PC-3 (cell line): ENCODE results near the gene MYO9A. TPM values are rescaled to one million over a fixed set of nuclear protein-coding genes. Genes with fewer than 3 reads are reported as not detected.

Experiments used
- ATAC-seq: fragments of 200-7000 bp; cut with Tn5 transposase; 2 replicates; pipeline ENCODE4 v1.9.1; 2020; ENCODE audit warnings: mild to moderate bottlenecking, moderate library complexity
- BruUV-seq: library from RNA; stranded (reverse); fragments of 400-500 nt; replicated peaks from 2 replicates; lab custom pipeline; 2021; lab: Mats Ljungman, UMichigan
- CTCF ChIA-PET: fragments of 300-600 bp; sonication (Branson Sonifier 250); formaldehyde crosslinking; loops from one replicate; lab custom pipeline; 2022; ENCODE audit warnings: antibody characterized with exemption; lab: Charles Lee
- POLR2A ChIA-PET: fragments of 300-600 bp; sonication (Branson Sonifier 250); formaldehyde crosslinking; loops from one replicate; lab custom pipeline; 2022; ENCODE audit warnings: antibody characterized with exemption; ENCODE audit not compliant: unreplicated experiment; lab: Charles Lee
- DNase-seq: peaks from one replicate; pipeline ENCODE4 v3.0.0-alpha.2; 2015
- H2AFZ ChIP-seq: fragments of 300-600 bp; sonication (generic); 2 replicates; pipeline ENCODE4 v1.6.0; 2016; ENCODE audit warnings: antibody characterized with exemption, low read length
- H3F3A ChIP-seq: fragments of 300-600 bp; sonication (generic); one replicate; pipeline ENCODE4 v1.6.0; 2017; ENCODE audit warnings: antibody characterized with exemption, low read length, control low read depth, mild to moderate bottlenecking; ENCODE audit not compliant: unreplicated experiment
- H3K27ac ChIP-seq: fragments of 300-600 bp; sonication (generic); 2 replicates; pipeline ENCODE4 v1.5.1; 2016; ENCODE audit warnings: mild to moderate bottlenecking, low read length
- H3K27me3 ChIP-seq: fragments of 300-600 bp; sonication (generic); 2 replicates; pipeline ENCODE4 v1.6.1; 2016; ENCODE audit warnings: low read length, mixed read lengths
- H3K36me3 ChIP-seq: fragments of 300-600 bp; sonication (generic); 2 replicates; pipeline ENCODE4 v1.6.1; 2016; ENCODE audit warnings: low read depth, mixed run types, low read length, mixed read lengths
- H3K4me1 ChIP-seq: fragments of 300-600 bp; sonication (generic); 2 replicates; pipeline ENCODE4 v1.5.1; 2016; ENCODE audit warnings: low read length; ENCODE audit not compliant: insufficient read depth
- H3K4me2 ChIP-seq: fragments of 300-600 bp; sonication (generic); 2 replicates; pipeline ENCODE4 v1.6.0; 2016; ENCODE audit warnings: low read length
- H3K4me3 ChIP-seq: fragments of 300-600 bp; sonication (generic); 2 replicates; pipeline ENCODE4 v1.5.1; 2016; ENCODE audit warnings: mild to moderate bottlenecking, low read length, mixed read lengths
- H3K79me2 ChIP-seq: fragments of 300-600 bp; sonication (generic); 2 replicates; pipeline ENCODE4 v1.6.1; 2017; ENCODE audit warnings: low read length, mixed read lengths
- H3K9ac ChIP-seq: fragments of 300-600 bp; sonication (generic); 2 replicates; pipeline ENCODE4 v1.6.0; 2016; ENCODE audit warnings: mild to moderate bottlenecking, low read length
- H3K9me2 ChIP-seq: fragments of 300-600 bp; sonication (generic); replicated peaks from 2 replicates; pipeline ENCODE4 v1.6.1; 2016; ENCODE audit warnings: mixed run types, low read length, mixed read lengths
- H3K9me3 ChIP-seq: fragments of 300-600 bp; sonication (generic); 2 replicates; pipeline ENCODE4 v1.6.1; 2016; ENCODE audit warnings: low read length, mixed read lengths
- H4K20me1 ChIP-seq: fragments of 300-600 bp; sonication (generic); 2 replicates; pipeline ENCODE4 v1.6.1; 2016; ENCODE audit warnings: low read length, mixed read lengths
- EZH2 ChIP-seq: fragments of 300-600 bp; sonication (generic); IDR thresholded peaks from one replicate; pipeline ENCODE4 v1.6.1; 2017; ENCODE audit warnings: antibody characterized with exemption, mild to moderate bottlenecking, low read length; ENCODE audit not compliant: unreplicated experiment
- EZH2phosphoT487 ChIP-seq: fragments of 300-600 bp; sonication (generic); IDR thresholded peaks from 2 replicates; pipeline ENCODE4 v1.6.1; 2018; ENCODE audit warnings: mild to moderate bottlenecking, antibody characterized with exemption, low read length, borderline replicate concordance
- intact Hi-C: fragments of 100-400 bp; cut with micrococcal nuclease; formaldehyde crosslinking; loops from 2 replicates; pipeline ENCODE4 v1.9.0; 2023
- total RNA-seq: library from RNA; depleted of rRNA; stranded (reverse); fragments of >200 nt; gene quantifications from 2 replicates; pipeline ENCODE4 v1.2.3, GENCODE V29; 2014
- TF ChIP-seq, protein P1 (sequence below): fragments of 300-600 bp; sonication (generic); conservative IDR thresholded peaks from 2 replicates; pipeline ENCODE4 v1.5.1; 2017; ENCODE audit warnings: antibody characterized with exemption, low read depth, mild to moderate bottlenecking, low read length

MYO9A gene
- total RNA-seq, 1 experiment from 2014 or later: 18.3 TPM

- H3K79me2 ChIP-seq: no peaks in the 10 kb centered on the region
- H3K9ac ChIP-seq: no peak overlapping the region
- TF ChIP-seq, protein P1, sequence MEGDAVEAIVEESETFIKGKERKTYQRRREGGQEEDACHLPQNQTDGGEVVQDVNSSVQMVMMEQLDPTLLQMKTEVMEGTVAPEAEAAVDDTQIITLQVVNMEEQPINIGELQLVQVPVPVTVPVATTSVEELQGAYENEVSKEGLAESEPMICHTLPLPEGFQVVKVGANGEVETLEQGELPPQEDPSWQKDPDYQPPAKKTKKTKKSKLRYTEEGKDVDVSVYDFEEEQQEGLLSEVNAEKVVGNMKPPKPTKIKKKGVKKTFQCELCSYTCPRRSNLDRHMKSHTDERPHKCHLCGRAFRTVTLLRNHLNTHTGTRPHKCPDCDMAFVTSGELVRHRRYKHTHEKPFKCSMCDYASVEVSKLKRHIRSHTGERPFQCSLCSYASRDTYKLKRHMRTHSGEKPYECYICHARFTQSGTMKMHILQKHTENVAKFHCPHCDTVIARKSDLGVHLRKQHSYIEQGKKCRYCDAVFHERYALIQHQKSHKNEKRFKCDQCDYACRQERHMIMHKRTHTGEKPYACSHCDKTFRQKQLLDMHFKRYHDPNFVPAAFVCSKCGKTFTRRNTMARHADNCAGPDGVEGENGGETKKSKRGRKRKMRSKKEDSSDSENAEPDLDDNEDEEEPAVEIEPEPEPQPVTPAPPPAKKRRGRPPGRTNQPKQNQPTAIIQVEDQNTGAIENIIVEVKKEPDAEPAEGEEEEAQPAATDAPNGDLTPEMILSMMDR: no peak
- TF ChIP-seq EZH2: no peak
- TF ChIP-seq EZH2phosphoT487: no peak
- H3K9me2 ChIP-seq: no peaks in the 10 kb centered on the region
- H3K27me3 ChIP-seq: no peaks in the 10 kb centered on the region
- no peaks in the 10 kb centered on the region for H3K4me1 ChIP-seq
- H3K36me3 ChIP-seq: no peaks in the 10 kb centered on the region
- intact Hi-C loops: no loop called here
- H4K20me1 ChIP-seq: no peaks in the 10 kb centered on the region
- no peak for ATAC-seq
- no peaks in the 10 kb centered on the region for H3K9me3 ChIP-seq
- ChIA-PET CTCF (no interaction called here), POLR2A (no interaction called here)
- no TSS peak for BruUV-seq
- no peak overlapping the region for H3K27ac ChIP-seq
- no peak for DNase-seq
- H3K4me2 ChIP-seq: no peak overlapping the region
- H3F3A ChIP-seq: no peaks in the 10 kb centered on the region
- H2AFZ ChIP-seq: no peak overlapping the region
- no peak overlapping the region for H3K4me3 ChIP-seq
Measured at GRCh38 chr15:72161361-72162132, 43.6 kb upstream of the MYO9A start.

DNA sequence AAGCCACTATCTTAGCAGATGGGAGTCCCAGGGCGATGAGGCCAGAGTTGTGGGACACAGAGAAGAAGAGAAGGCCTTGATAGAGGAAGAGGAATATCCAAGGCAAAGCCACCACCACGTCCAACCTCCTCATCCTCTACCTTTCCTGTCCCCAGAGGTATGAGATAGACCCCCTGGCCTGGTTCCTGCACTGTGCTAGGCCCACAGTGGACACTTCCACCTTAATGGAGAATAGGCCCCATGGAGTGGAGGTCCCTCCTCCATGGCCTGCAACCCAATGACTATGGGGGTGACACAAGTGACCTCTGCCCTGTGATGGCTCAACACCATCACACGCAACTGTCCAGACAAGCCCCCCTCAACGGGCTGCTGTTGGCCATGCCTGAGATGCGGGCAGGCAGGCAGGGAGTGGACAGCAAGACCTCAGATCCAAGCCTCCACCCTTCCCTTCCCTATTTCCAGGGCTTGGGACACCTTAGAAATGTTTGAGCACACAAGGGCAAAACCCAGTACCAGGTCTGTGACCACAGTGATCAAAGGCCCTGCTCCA is 42.8 kb upstream of the MYO9A start:
- ATAC-seq (no peak), DNase-seq (no peak)
- Histone ChIP-seq H3F3A (no peaks in the 10 kb centered on the region), H3K36me3 (no peaks in the 10 kb centered on the region), H3K9me3 (no peaks in the 10 kb centered on the region), H3K27me3 (no peaks in the 10 kb centered on the region), H4K20me1 (no peaks in the 10 kb centered on the region), H3K27ac (no peak overlapping the region), H3K4me3 (no peak overlapping the region), H3K4me2 (no peak overlapping the region), H3K79me2 (no peaks in the 10 kb centered on the region), H3K4me1 (no peaks in the 10 kb centered on the region; the same call in 1 of the 2 replicates), H2AFZ (no peak overlapping the region), H3K9ac (no peak overlapping the region), H3K9me2 (no peaks in the 10 kb centered on the region)
- TF ChIP-seq EZH2: no peak
- no peak for TF ChIP-seq EZH2phosphoT487
- TF ChIP-seq, protein P1: no peak
- POLR2A ChIA-PET: no interaction called here
- CTCF ChIA-PET: no interaction called here
- no TSS peak for BruUV-seq
- intact Hi-C loops: no loop called here

DNA sequence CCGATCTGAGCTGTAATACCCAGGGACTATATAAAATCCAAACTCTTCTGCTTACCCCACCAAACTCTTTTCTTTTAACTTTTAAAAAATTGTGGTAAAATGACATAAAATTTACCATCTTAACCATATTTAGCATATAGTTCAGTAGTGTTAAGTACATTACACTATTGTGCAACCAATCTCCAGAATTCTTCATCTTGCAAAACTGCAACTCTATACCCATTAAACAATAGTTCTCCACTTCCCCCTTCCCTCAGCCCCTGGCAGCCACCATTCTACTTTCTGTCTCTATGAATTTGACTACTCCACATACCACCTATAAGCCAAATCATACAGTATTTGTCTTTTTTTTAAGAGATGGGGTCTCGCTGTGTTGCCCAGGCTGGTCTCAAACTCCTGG is 39.0 kb upstream of the MYO9A start:
- H3K27ac ChIP-seq: no peak overlapping the region
- H3K4me3 ChIP-seq: no peak overlapping the region
- intact Hi-C loops: loop anchor here (1.0 to 10.0 kb wide), 3 partner anchors 322 to 405 kb away; no protein-coding TSS in a partner anchor
- H3K36me3 ChIP-seq: no peaks in the 10 kb centered on the region
- TF ChIP-seq, protein P1: no peak
- TF ChIP-seq EZH2phosphoT487 (no peak), EZH2 (no peak)
- H2AFZ ChIP-seq: no peak overlapping the region
- no peak overlapping the region for H3K4me2 ChIP-seq
- H4K20me1 ChIP-seq: no peaks in the 10 kb centered on the region
- BruUV-seq: no TSS peak
- no peak for ATAC-seq
- CTCF ChIA-PET: interaction anchor here (0.6 to 0.8 kb wide), 2 partner anchors 404 to 582 kb away, joined by 3 to 4 read pairs; no protein-coding TSS in a partner anchor
- H3K27me3 ChIP-seq: no peaks in the 10 kb centered on the region
- DNase-seq: no peak
- H3K9me2 ChIP-seq: no peaks in the 10 kb centered on the region
- H3F3A ChIP-seq: no peaks in the 10 kb centered on the region
- POLR2A ChIA-PET: no interaction called here
- H3K9ac ChIP-seq: no peak overlapping the region
- H3K79me2 ChIP-seq: no peaks in the 10 kb centered on the region
- peaks cover 12% of the 10 kb centered on the region for H3K4me1 ChIP-seq
- no peaks in the 10 kb centered on the region for H3K9me3 ChIP-seq
